Measurements from ENCODE around the gene IMMP1L. TPM values are rescaled to one million over a fixed set of nuclear protein-coding genes. Genes with fewer than 3 reads are reported as not detected.
"Not testable (repeated sequence)": the region's sequence is repeated elsewhere in the genome, so short reads cannot be mapped to it uniquely, and the experiment has no call there.

Gene IMMP1L
- total RNA-seq, 1 donor from 2014 or later: 17.2 TPM

DNA sequence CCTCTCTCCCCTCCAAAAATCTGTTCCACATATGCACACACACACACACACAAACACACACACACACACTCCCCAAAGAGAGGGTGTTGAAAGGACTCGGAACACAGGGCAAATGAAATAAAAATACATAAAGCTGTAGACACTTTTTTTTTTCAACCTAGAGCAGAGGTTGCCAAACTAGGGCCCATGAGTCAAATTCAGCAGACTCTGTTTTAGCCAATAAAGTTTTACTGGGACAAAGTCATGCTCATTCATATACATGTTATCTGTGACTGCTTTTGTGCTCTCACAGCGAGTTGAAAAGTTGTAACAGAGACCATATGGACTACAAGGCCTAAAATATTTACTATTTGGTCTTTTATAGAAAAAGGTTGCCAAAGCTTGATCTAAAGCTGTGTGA, 8.9 kb downstream of the IMMP1L start:
- Histone ChIP-seq H3K4me1 (ENCODE audit: insufficient read depth, low read length) (no peaks in the 10 kb centered on the region), H4K20me1 (ENCODE audit: insufficient read depth, low read length) (peaks cover 13% of the 10 kb centered on the region), H3K4me2 (ENCODE audit: low read length) (no peak overlapping the region), H3K27me3 (ENCODE audit: insufficient read depth, low read length) (no peaks in the 10 kb centered on the region), H3K9ac (ENCODE audit: low read length) (no peak overlapping the region), H3K36me3 (ENCODE audit: insufficient read depth, low read length) (no peaks in the 10 kb centered on the region), H3K4me3 (ENCODE audit: insufficient read depth, low read depth, low read length) (no peak overlapping the region), H3K9me3 (ENCODE audit: insufficient read depth, low read depth, low read length) (no peaks in the 10 kb centered on the region), H3K79me2 (ENCODE audit: insufficient read depth, low read length) (peaks cover 65% of the 10 kb centered on the region), H2AFZ (ENCODE audit: low read depth, low read length) (no peak overlapping the region), H3K27ac (ENCODE audit: low read depth, low read length) (no peak overlapping the region)
- Mint-ChIP-seq H3K4me3 (ENCODE audit: unreplicated experiment) (no peak overlapping the region), H3K27ac (ENCODE audit: unreplicated experiment) (no peak overlapping the region), H3K4me1 (ENCODE audit: low read depth, unreplicated experiment) (no peaks in the 10 kb centered on the region), H3K27me3 (ENCODE audit: low read depth, unreplicated experiment) (no peaks in the 10 kb centered on the region), H3K36me3 (ENCODE audit: low read depth, unreplicated experiment) (peaks cover 3% of the 10 kb centered on the region), H3K9me3 (ENCODE audit: unreplicated experiment) (no peaks in the 10 kb centered on the region)
- TF ChIP-seq EZH2 (IDR thresholded peaks at IDR 0.05; ENCODE audit: insufficient read depth, low read length): no peak
- TF ChIP-seq, protein P1, sequence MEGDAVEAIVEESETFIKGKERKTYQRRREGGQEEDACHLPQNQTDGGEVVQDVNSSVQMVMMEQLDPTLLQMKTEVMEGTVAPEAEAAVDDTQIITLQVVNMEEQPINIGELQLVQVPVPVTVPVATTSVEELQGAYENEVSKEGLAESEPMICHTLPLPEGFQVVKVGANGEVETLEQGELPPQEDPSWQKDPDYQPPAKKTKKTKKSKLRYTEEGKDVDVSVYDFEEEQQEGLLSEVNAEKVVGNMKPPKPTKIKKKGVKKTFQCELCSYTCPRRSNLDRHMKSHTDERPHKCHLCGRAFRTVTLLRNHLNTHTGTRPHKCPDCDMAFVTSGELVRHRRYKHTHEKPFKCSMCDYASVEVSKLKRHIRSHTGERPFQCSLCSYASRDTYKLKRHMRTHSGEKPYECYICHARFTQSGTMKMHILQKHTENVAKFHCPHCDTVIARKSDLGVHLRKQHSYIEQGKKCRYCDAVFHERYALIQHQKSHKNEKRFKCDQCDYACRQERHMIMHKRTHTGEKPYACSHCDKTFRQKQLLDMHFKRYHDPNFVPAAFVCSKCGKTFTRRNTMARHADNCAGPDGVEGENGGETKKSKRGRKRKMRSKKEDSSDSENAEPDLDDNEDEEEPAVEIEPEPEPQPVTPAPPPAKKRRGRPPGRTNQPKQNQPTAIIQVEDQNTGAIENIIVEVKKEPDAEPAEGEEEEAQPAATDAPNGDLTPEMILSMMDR (IDR thresholded peaks at IDR 0.05; ENCODE audit: insufficient read depth, low read depth, low read length): no peak
- no peak for DNase-seq (ENCODE audit: low read depth)
- no peak for FAIRE-seq

DNA sequence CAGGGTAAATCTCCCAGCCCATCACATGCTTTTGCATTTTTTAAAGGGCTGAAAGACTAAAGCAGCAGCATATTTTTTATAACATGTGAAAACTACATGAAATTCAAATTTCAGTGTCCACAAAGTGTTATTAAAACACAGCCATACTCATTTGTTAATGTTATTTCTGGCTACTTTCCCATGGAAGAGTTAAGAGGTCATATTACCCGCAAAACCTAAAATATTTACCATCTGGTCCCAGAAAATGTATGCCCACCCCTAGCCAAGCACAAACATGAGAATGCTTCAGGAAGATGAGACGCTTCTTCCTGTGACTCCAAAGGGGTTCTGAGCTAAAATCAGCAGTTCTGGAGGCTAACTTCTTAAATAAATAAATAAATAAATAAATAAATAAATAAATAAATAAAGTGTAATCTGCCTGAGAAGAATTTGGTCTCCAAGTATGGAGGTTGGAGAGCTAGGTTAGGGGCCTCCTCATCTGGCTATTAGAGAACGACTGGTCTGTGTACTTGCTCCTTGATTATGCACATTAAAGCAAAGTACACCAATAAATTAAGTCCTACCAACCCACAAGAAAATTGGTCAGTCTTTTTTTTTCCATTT, 9.7 kb downstream of the IMMP1L start:
- Histone ChIP-seq H3K27ac (ENCODE audit: low read depth, low read length) (no peak overlapping the region), H3K9ac (ENCODE audit: low read length) (no peak overlapping the region), H3K79me2 (ENCODE audit: insufficient read depth, low read length) (peaks cover 64% of the 10 kb centered on the region), H3K9me3 (ENCODE audit: insufficient read depth, low read depth, low read length) (no peaks in the 10 kb centered on the region), H3K36me3 (ENCODE audit: insufficient read depth, low read length) (no peaks in the 10 kb centered on the region), H3K4me3 (ENCODE audit: insufficient read depth, low read depth, low read length) (no peak overlapping the region), H4K20me1 (ENCODE audit: insufficient read depth, low read length) (peaks cover 13% of the 10 kb centered on the region), H3K4me2 (ENCODE audit: low read length) (no peak overlapping the region), H3K4me1 (ENCODE audit: insufficient read depth, low read length) (no peaks in the 10 kb centered on the region), H2AFZ (ENCODE audit: low read depth, low read length) (no peak overlapping the region), H3K27me3 (ENCODE audit: insufficient read depth, low read length) (no peaks in the 10 kb centered on the region)
- peak; percentile 58 for DNase-seq (ENCODE audit: low read depth)
- H3K27me3 Mint-ChIP-seq (ENCODE audit: low read depth, unreplicated experiment): no peaks in the 10 kb centered on the region
- no peak overlapping the region for H3K4me3 Mint-ChIP-seq (ENCODE audit: unreplicated experiment)
- FAIRE-seq: no peak
- no peak for TF ChIP-seq EZH2 (IDR thresholded peaks at IDR 0.05; ENCODE audit: insufficient read depth, low read length)
- TF ChIP-seq, protein P1 (IDR thresholded peaks at IDR 0.05; ENCODE audit: insufficient read depth, low read depth, low read length): no peak
- no peak overlapping the region for H3K27ac Mint-ChIP-seq (ENCODE audit: unreplicated experiment)
- peaks cover 5% of the 10 kb centered on the region for H3K9me3 Mint-ChIP-seq (ENCODE audit: unreplicated experiment)
- peaks cover 10% of the 10 kb centered on the region for H3K36me3 Mint-ChIP-seq (ENCODE audit: low read depth, unreplicated experiment)
- no peaks in the 10 kb centered on the region for H3K4me1 Mint-ChIP-seq (ENCODE audit: low read depth, unreplicated experiment)

GRCh38 chr11:31493762-31494161, 15.7 kb downstream of the IMMP1L start:
- H3K4me3 ChIP-seq (ENCODE audit: insufficient read depth, low read depth, low read length); DNase-seq (ENCODE audit: low read depth); H3K4me1 ChIP-seq (ENCODE audit: insufficient read depth, low read length); H3K9me3 Mint-ChIP-seq (ENCODE audit: unreplicated experiment); H3K9me3 ChIP-seq (ENCODE audit: insufficient read depth, low read depth, low read length); H3K27ac ChIP-seq (ENCODE audit: low read depth, low read length); FAIRE-seq; H3K27me3 Mint-ChIP-seq (ENCODE audit: low read depth, unreplicated experiment); H3K4me1 Mint-ChIP-seq (ENCODE audit: low read depth, unreplicated experiment); H3K27me3 ChIP-seq (ENCODE audit: insufficient read depth, low read length); H3K4me2 ChIP-seq (ENCODE audit: low read length); H2AFZ ChIP-seq (ENCODE audit: low read depth, low read length); H3K4me3 Mint-ChIP-seq (ENCODE audit: unreplicated experiment); H3K9ac ChIP-seq (ENCODE audit: low read length); H3K36me3 ChIP-seq (ENCODE audit: insufficient read depth, low read length); H3K27ac Mint-ChIP-seq (ENCODE audit: unreplicated experiment): not testable (repeated sequence)
- Histone ChIP-seq H3K79me2 (ENCODE audit: insufficient read depth, low read length) (peaks cover 33% of the 10 kb centered on the region), H4K20me1 (ENCODE audit: insufficient read depth, low read length) (peaks cover 10% of the 10 kb centered on the region)
- peaks cover 15% of the 10 kb centered on the region for H3K36me3 Mint-ChIP-seq (ENCODE audit: low read depth, unreplicated experiment)

All from astrocyte (in vitro differentiated cells and primary cell).